ENCODE data around the gene HPCA.
A peak's percentile ranks its signal among the peaks of the same experiment; 100 is the strongest.

HPCA gene

GRCh38 chr1:32871364-32872191 lies 14.7 kb upstream of the HPCA start:
- no peak for DNase-seq

- DNase-seq: no peak
Observed at GRCh38 chr1:32872192-32872460, 14.2 kb upstream of the HPCA start.

- DNase-seq: no peak
Observed at GRCh38 chr1:32873484-32873883, 12.8 kb upstream of the HPCA start.

- DNase-seq: no peak
Observed at GRCh38 chr1:32874860-32875752, 11.2 kb upstream of the HPCA start.

- DNase-seq: peak; percentile 56
Observed at GRCh38 chr1:32876341-32877210, 9.7 kb upstream of the HPCA start.

GRCh38 chr1:32877211-32878110 lies 8.8 kb upstream of the HPCA start:
- no peak for DNase-seq

GRCh38 chr1:32878183-32878582 lies 8.1 kb upstream of the HPCA start:
- DNase-seq: no peak

GRCh38 chr1:32878637-32879041 lies 7.7 kb upstream of the HPCA start:
- no peak for DNase-seq

- no peak for DNase-seq
Observed at GRCh38 chr1:32881291-32881690, 5.0 kb upstream of the HPCA start.

GRCh38 chr1:32881871-32882850 lies 4.1 kb upstream of the HPCA start:
- no peak for DNase-seq

GRCh38 chr1:32883338-32884031 lies 2.8 kb upstream of the HPCA start:
- no peak for DNase-seq

- DNase-seq: no peak
Observed at GRCh38 chr1:32884032-32884372, 2.3 kb upstream of the HPCA start.

GRCh38 chr1:32884726-32885125 lies 1.6 kb upstream of the HPCA start:
- no peak for DNase-seq

- DNase-seq: no peak
Observed at GRCh38 chr1:32885676-32886003, 651 bp upstream of the HPCA start.

GRCh38 chr1:32886828-32887414 lies 630 bp downstream of the HPCA start:
- no peak for DNase-seq

GRCh38 chr1:32887623-32888022 lies 1.3 kb downstream of the HPCA start:
- DNase-seq: no peak

- no peak for DNase-seq
Observed at GRCh38 chr1:32888134-32888533, 1.8 kb downstream of the HPCA start.

GRCh38 chr1:32888677-32889420 lies 2.6 kb downstream of the HPCA start:
- DNase-seq: no peak

- DNase-seq: no peak
Observed at GRCh38 chr1:32889731-32890278, 3.5 kb downstream of the HPCA start.
